GM20431 (cell line): ENCODE data around the gene SYCN.

Experiments
- in situ Hi-C: fragments of 300-500 bp; cut with MseI, MboI; formaldehyde crosslinking; loops from one replicate; pipeline ENCODE4 v1.15.0; 2020; ENCODE audit warnings: low sequenced_read_pairs; ENCODE audit not compliant: unreplicated experiment

SYCN gene

GRCh38 chr19:39160889-39161672, 43.0 kb downstream of the SYCN start:
- in situ Hi-C loops: no loop called here

- in situ Hi-C loops: no loop called here
Measured at GRCh38 chr19:39160523-39160861, 43.6 kb downstream of the SYCN start.

GRCh38 chr19:39158646-39159260, 45.3 kb downstream of the SYCN start:
- in situ Hi-C loops: no loop called here

GRCh38 chr19:39157997-39158389, 46.1 kb downstream of the SYCN start:
- in situ Hi-C loops: no loop called here

- in situ Hi-C loops: no loop called here
Measured at GRCh38 chr19:39157275-39157996, 46.6 kb downstream of the SYCN start.

GRCh38 chr19:39156326-39157230, 47.5 kb downstream of the SYCN start:
- in situ Hi-C loops: no loop called here

- in situ Hi-C loops: no loop called here
Measured at GRCh38 chr19:39155741-39156140, 48.3 kb downstream of the SYCN start.

- in situ Hi-C loops: no loop called here
Measured at GRCh38 chr19:39155114-39155700, 48.9 kb downstream of the SYCN start.

GRCh38 chr19:39154629-39155100, 49.4 kb downstream of the SYCN start:
- in situ Hi-C loops: no loop called here

GRCh38 chr19:39154100-39154628, 49.9 kb downstream of the SYCN start:
- in situ Hi-C loops: no loop called here
